Measurements from ENCODE around the gene CT47B1.
"Not testable (repeated sequence)": the region's sequence is repeated elsewhere in the genome, so short reads cannot be mapped to it uniquely, and the experiment has no call there.

CT47B1 gene

GRCh38 chrX:120875766-120876165, at the start of gene CT47B1:
Gene CT47B1, minus strand, starts transcription at chrX:120875866. Its CDS starts 196 bp downstream, at chrX:120875670.
- not testable (repeated sequence) for DNase-seq

GRCh38 chrX:120874678-120875557, 748 bp downstream of the CT47B1 start:
- no peak for DNase-seq

GRCh38 chrX:120857240-120857639, 18.4 kb downstream of the CT47B1 start:
- DNase-seq: no peak

- DNase-seq: no peak
These were observed 34.8 kb downstream of the CT47B1 start for GRCh38 chrX:120840827-120841226.

GRCh38 chrX:120839491-120839890, 36.2 kb downstream of the CT47B1 start:
- DNase-seq: no peak

- not testable (repeated sequence) for DNase-seq
These were observed 48.5 kb downstream of the CT47B1 start for GRCh38 chrX:120827213-120827612.

- DNase-seq: no peak
These were observed 50.5 kb downstream of the CT47B1 start for GRCh38 chrX:120825146-120825545.

- no peak for DNase-seq
These were observed 51.6 kb downstream of the CT47B1 start for GRCh38 chrX:120824021-120824420.

GRCh38 chrX:120823556-120823955, 52.1 kb downstream of the CT47B1 start:
- DNase-seq: no peak
